Stimulated activated CD4-positive, alpha-beta T cell treated with anti-CD3 and anti-CD28 coated beads, Interleukin-15, amount 100 ng/mL, for 48 hours (primary cell): ENCODE measurements around the gene NFAM1.

Experiments
- DNase-seq, 2 donors: peaks; one replicate each; pipeline ENCODE4 v3.0.0-alpha.2; 2020; ENCODE audit warnings: low read depth in 2 of 2

The NFAM1 gene

DNA sequence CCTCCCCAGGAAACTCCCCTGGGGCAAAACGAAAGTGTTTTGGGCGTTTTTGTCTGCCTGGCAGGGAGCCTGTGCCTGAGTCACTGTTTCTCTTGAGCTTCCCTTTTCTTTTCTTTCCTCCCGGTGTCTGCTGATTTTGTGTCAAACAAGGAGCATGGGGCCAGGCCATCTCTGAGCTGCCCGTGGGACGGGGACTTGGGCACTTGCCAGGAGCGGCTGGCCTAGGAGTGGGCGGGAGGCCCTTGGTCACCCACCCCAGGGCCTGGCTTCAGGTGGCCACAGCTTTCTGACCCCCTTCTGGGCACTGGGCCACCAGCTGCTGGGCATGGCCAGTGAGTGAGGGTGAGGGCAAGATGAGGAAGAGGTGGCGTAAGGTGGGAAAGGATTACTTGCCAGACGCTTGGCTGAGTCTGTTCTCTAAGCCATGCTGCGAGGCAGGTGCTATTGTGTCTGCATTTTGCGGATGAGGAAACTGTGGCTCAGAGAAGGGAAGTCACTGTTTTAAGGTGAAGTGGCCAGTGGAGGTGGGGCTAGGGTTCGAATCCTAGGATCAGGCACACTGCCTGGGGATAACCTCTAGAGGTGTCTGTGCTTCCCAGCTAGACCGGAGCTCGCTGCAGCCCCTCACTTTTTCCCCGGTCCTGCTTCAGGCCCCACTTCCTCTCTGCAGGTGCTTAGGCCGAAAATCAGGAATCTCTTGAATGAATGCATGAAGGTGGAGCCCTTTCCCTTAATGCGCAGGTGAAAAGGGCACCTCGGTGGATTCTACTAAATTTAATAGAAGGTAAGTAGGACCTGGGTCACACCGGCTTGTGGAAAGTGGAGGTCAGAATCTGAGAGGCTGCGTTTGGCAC is 7.8 kb upstream of the NFAM1 start:
- no peak for DNase-seq

DNA sequence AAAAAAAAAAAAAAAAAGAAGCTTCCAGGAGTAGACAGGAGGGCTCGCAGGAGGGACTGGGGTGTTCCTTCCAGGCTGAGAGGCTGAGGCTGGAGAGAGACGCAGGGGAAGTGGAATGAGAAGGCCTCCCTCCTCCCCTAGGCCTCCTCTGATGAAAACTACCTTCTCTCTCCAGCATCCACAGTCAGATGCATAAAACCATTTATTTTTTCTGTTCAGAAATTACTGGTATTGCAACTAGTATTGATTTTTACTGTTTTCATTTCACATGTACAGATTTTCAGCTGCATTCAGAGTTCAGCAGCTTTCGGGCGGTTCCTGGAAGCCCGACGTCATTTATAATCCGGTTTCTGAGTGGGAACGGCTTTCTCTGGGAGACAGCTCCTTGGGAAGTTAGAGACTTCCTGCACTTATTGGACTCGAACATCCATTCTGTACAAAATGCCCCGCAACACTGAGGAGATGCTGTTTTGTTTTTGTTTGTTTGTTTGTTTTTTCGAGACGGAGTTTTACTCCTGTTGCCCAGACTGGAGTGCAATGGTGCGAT is 6.9 kb upstream of the NFAM1 start:
- no peak for DNase-seq

DNA sequence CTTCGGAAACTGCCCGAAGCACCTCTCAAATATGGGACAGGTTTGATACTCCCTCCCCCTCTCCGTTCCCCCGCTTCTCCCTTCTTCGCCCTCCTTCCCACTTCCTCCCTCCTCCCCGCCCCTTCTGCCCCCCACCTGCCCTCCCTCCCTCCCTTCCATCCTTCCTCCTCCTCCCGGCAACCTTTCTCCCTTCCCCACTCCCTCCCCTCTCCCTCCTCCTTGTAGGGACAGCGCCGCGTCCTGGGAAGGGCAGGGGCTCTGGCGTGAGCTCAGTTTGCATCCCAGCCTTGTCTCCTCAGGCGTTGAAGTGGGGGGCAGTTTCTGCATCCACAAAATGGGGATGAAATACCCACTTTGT is 6.1 kb upstream of the NFAM1 start:
- no peak for DNase-seq

DNA sequence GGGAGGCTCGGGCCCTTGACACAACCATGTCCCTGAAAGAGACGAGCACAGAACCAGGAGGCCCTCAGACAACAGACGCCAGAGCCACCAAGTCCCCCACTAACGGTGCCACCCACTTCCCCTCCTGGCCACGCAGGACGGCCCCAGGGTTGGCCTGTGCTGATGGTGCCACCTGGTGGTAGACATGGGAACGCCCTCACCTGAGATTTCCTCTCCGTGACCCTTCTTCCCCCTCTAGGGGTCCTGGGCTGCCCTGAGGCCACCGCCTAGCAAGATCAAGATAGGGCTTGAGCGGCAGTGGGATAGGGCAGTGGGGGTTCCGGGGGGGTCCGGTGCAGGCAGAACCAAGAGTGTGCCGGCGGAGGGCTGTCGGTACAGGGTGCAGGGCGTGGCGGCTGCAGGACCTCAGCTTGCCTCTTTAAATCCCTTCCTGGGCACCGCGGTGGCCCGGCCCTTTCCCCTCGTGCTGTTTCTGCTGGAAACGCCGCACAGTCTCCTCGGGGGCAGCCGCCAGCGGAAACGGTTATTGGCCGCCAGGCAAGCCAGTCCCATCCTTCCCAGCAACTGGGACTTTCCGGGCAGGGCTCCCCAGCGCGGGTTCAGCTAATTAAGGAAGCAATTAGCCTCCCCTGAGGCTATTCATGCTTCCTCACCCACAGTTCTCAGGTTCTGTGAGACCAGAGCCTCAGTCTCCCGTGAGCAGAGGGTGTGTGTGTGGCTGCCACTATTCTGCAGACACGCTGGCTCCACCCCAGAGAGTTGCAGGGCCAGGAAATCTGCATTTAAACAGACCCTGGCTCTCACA is 5.5 kb upstream of the NFAM1 start:
- peak; percentile 64 to 79 for DNase-seq

DNA sequence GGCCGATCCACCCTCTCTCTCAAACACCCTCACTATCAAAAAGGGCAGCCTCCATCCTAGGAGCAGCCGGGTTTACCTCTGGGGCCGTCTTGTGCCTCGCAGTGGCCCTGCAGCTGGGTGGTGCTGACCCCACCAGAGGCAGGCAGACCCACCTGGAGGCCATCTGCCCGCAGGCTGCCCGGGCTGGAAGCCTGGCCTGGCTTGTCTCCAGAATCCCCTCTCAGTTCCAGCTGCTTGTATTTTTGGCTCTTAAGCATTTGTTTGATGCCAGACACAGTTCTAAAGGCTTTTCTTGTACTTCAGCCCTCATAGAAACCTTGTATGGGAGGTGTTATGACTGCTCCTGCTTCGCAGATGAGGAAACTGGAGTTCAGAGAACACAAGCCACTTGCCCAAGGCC is 4.2 kb upstream of the NFAM1 start:
- DNase-seq = no peak

DNA sequence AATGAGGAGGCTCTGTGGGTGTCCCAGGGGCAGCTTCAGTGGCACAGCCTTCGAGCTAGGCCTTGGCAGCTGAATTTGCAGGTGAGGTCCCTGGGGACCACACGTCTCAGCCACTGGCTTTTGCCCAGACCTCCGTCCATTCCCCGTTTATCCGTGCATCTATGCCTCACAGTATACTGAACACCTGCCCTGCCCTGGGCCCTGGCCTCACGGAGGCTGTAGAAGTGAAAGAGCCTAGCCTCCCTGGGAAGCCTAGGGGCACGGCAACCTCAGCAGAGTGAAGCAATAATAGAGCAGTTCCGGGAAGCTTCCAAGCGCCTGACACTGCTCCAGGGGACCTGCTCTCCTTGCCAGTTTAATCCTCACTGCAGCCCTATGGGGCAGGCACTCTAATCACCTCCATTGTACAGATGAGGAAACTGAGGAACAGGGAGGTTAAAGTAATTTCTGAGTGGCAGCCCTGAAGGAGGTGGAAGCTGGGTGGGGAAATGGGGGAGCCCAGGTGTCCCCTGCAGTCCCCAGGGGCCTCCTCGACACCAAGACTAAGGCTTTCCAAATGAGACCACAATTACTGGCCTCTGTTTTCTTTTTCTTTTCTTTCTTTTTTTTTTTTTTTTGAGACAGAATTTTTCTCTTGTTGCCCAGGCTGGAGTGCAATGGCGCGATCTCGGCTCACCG is 2.7 kb upstream of the NFAM1 start:
- DNase-seq = no peak

DNA sequence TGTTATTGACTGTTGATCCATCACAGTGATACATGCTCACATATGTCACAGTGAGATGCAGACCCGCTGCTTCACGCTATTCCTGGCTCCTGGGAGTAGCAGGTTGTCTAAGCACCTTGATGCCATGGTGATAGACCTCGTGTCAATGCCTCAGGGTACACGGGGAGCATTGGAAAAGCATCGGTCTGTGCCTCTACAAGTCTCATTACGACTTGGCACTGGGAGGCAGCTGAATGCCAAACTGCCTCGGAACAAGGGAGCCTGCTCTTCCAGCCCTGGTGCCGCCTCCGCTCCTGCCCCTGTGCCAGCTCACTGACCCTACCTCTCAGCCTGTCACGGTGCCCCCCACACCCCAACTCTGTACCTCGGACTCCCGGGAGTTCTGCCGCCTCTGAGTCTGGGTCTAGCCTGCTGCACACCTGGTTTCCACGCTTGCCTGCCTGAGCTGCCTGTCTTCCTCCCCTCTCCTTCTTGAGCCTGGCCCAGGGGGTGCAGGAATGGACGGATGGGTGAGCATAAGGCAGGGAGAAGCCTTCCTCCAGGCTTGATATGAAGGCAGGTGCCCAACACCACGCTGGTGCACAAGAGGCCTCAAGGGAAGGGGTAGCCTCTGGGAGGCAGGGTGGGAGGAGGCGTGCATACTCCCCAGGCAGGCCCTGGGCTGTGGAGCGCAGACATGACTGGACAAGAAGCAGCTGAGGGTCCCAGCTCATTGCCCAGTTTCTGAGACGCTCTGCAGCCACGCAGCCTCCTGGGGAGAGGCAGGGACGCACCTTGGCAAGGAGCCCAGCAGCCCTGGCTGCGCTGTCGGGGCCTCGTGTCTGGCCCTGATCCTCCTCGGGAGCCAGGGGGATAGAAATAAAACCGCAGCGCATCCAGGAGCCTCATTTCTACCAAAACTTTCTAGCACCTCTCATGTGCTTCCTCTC is 1.8 kb upstream of the NFAM1 start:
- DNase-seq = no peak

DNA sequence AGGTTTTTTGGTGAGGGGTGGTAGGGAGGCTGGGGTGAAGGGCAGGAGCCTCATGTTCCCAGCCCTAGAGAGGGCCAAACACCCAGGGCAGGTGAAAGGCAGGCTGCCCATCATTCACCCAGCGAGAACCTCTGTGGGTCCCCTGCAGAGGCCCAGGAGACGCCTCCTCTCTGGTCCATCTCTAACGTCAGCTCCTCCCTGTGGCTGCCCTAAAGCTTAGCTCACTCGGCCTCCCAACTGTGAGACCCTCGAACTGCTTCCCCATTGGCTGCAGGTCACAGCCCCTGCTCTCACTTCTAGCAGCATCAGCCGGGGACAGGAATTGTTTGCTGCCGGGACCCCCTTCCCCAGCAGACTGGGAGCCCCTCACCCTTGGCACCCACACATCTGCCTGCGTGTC is 615 bp upstream of the NFAM1 start:
- DNase-seq = no peak

DNA sequence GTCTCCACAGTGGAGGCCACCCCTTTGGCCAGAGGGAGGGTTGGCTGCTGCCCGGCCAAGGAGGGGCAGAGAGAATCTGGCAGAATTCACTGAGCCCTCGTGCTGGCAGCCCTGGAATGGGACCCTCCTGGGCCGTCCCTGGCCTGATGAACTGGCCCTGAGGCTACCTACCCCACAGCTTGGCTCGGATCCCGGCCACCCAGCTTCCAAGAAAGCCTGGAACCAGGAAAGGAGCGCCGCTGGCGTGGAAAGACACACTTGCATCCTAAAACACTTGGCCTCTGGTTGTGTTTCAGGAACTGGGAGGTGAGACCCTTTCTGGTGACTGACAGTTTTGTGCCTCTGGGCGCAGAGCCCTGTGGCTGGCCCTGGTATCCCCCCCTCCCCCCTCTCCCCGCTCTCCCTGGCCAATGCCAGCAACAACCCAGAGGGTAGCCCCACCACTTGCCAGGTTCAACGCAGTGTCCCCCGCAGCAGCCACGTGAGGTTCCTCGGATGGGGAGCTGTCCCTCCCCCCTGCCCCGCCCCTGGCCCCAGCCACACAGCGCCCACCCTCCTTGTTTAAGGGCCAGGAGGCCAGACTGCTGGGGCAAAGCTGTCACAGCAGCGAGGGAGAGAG is 693 bp downstream of the NFAM1 start:
- DNase-seq = no peak

DNA sequence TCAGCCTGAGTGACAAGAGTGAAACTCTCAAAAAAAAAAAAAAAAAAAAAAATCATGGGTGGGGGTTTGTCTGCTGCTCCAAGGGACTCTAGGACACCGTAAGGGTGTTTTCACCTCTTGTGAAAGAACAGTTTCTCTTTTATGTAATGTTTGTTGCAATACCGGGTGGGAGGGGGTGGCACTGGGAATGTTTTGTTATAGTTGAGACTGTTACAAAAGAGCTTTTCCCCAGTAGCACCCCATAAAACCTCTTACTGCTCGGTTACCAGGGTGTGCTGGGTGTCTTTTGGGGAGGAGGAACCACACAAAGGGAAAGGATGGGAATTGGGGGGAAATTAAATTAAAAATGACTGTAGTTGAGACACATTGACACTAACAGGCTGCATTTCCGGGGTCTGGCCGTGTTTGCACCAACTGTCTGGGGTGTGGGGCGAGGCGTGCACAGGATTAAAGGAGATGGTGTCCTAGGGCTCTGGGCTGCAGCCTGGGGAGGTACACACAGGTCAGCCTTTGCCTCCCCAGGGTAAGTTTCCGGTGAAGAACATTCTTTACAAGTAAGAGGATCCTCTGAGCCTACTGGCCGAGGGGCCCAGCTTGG is 1.6 kb downstream of the NFAM1 start:
- DNase-seq = no peak

DNA sequence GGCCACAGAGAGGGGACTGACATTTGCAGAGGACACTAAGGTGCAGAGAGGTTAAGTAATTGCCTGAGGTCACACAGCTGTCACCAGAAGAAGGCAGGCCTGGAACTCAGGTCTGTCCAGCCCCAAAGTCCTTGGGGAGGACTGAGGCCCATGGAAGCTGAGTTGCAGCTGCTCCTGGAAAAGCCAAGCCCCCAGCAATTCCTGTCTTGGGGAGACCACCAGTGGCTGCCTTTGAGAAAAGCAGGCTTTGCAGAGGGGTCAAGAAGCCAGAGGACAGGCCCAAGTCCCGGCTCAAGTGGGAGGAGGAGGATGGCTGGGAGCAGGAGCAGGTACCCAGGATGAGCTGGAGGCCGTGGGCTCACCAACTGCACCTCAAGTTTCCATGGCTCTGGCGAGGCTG is 3.4 kb downstream of the NFAM1 start:
- no peak for DNase-seq

DNA sequence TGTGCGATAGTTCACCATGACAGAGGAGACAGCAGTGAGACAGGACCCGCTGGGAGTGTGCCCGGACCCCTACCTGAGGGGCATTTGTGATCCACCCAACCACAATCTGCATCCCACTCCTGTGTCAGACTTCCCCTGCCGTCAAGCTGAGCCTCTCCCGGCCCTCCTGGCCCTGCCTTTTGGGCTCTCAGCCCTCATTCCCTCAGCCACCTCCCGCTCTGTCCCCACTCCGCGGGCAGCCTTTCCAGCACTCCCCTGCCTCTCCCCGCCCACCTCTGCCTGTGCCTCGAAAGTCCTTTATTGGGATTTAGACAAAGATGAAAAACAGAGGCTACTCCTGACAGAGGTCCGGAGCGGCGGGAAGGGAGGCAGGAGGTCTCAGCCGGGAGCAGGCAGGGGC is 4.2 kb downstream of the NFAM1 start:
- no peak for DNase-seq

DNA sequence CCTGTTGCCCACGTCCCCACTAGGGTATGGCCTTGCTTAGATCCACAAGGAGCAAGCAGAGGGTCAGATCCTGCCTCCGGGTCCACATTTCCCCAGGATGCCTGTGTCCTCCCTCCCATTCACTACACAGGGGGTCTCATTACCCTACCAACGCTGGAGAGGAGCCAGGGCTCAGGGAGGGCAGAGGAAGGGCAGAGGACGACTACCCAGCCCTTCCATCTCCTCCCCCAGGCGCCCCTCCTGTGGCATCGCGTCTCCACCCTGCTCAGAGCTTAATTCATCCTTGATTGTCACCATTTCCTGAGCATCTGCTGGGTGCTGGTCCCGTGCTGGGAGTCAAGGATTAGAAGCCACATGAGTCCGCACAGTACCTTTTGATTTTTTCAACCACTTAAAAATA is 5.0 kb downstream of the NFAM1 start:
- no peak for DNase-seq

DNA sequence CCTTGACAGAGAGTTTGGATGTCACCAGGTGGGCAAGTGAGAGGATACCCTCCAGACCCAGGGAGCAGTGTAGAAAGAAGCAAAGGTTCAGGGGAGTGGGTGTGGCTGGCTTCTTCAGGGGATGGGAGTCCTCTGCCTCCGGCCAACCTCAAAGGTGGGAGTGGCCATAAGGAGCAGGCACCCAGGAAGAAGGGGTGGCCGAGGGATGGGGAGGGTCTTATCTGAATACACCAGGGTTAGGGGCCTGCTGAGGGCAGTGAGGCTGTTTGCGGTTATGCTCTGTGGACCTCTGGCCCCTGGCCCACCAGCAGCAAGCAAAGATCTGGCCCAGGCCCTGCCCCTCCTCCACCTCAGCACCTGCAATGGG is 6.2 kb downstream of the NFAM1 start:
- DNase-seq = no peak

DNA sequence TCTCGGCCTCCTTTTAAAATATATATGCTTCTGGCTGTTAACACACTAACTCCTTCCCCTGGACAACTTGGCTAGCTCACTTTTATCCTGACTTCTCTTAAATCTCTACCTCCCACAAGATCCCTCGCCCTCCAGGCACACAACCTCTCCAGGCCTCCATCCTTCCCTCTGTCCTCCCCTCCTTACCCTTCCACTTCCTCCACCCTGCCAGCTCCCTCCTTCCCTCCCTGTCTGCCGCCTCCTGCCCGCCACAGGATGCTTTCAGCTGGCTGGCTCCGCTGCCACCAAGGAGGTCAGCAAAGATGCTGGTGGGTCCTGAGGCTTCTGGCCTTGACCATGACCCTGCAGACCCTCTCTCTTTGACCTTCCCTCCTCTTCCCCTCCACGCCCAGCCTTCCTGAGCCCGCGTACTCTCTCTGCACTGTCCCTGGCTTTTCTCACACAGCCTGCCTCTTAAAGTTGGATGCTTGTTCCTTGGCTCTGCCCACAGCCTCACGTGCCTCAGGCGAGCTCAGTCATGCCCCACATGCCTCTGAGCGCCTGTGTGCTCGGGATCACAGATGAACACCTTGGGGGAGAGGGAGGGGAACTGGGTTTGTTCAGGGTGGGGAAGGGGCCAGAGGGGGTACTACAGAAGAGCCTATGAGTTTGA is 6.7 kb downstream of the NFAM1 start:
- DNase-seq = no peak

DNA sequence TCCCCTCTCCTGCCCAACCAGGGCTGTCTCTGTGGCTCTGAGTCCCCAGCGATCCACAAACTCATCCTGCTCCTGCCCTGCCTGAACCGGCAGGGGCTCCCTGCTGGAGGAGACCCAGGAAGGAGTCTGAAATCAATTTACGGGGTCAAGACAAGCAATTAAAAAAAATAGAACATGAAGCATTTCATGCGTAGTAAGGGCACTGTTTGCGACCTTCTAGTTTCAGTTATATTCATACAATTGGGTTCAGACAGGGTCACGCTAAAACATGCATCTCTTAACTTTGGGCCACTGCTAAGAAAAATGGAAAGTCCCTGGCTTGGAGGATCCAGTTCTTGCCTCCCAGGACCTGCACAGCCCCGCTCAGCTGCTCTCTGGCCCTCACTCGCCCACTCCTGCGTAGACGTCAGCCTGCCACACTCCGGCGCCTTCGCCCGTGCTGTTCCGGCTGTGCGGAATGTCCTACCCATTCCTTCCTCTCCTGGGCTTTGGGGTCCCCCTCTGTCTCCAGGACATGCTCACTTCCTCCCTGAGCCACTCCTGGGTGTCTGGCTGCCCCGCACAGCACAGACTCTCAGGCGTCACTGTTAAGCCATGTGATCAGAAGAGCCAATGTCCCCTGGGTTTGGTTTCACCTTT is 12.8 kb downstream of the NFAM1 start:
- no peak for DNase-seq

DNA sequence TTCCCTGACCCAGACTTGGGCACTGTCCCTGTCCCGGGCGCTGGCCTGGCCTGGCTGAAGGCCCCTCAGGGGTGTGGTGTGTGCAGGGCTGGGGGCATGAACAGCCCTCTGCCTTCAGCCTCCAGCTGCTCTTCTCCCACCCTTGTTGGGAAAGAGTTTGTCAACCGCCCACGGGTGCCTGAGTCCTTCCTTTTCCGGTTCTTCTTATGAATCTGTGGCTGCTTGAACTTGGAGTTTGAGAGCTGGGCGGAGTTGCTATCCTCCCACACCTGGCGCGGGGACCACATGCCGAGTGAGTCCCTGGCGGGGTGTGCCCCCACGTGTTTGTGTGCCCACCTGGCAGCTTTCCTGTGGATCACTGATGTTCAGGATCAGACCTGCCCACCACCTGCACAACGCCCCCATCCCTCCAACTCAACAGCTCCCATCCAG is 13.4 kb downstream of the NFAM1 start:
- no peak for DNase-seq

DNA sequence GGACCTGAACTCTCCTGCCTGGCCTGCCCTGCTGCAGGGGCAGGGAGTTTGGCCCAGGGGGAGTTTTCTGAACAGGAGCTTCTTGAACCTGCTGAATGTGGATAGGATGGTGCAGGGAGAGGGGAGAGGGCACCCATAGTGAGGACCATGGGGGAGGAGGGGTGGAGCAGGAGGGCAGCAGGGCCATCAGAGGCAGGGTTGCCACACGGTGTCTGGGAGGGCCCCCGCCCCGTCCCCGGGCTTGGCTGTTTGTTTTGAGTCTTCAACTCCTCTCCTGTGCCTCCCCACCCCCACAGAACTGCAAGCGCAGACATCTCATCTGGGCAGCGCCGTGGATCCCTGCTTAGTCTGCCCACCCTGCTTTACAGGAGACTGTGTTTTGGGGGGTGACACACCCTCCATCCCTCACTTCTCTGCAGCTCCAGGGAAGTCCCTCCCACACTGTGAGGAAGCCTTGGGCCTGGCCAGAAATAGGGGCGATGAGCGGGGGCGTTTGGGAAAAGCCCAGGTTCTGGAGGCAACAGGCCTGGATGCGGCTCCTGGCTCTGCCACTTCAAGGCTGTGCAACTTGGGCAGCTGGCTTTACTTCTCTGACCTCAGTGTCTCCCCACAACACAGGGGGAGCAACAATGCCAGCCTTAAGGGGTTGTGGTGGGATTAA is 14.4 kb downstream of the NFAM1 start:
- DNase-seq = no peak

DNA sequence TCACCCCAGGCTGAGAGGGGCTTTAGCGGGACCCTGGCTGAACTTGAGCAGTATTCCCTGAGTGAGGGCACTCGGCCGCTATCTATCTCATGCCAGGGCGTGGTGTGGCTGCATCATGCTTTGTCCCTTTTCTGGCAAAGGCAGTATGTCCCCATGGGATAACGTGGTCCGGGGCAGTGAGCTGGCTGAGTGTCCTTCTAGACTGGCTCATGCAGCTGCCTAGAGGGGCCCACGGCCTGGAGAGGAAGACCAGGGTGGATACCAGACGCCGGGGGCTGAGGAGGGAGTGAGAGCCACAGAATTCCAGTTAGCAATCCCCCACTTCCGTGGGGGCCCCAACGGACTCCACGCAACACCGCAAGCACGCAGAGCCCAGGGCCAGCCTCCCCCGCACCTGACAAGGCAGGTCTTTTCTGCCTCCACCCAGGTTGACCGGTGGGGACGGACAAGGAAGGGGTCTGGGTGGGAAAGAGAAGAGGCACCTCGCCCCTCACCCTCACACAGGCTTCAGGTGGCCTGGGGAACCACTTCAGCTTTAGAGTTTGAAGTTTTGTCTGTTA is 15.5 kb downstream of the NFAM1 start:
- DNase-seq = no peak
